HepG2 (cell line): ENCODE results near the gene BIRC5. TPM values are rescaled to one million over a fixed set of nuclear protein-coding genes. Genes with fewer than 3 reads are reported as not detected.

Source experiments
- ATAC-seq: fragments of 200-7000 bp; cut with Tn5 transposase; 3 replicates; pipeline ENCODE4 v1.9.1; 2020; ENCODE audit warnings: mild to moderate bottlenecking, moderate library complexity
- BruUV-seq: library from RNA; stranded (reverse); fragments of 400-500 nt; replicated peaks from 2 replicates; lab custom pipeline; 2021; lab: Mats Ljungman, UMichigan
- CTCF ChIA-PET: fragments of 300-600 bp; formaldehyde crosslinking; extraction: SDS; loops from one replicate; lab custom pipeline; 2021; ENCODE audit warnings: low total read pairs, inconsistent platforms, low intra/inter-chr PET ratio; lab: Yijun Ruan, JAX
- POLR2A ChIA-PET: fragments of 350-600 bp; sonication (Branson Sonifier 250); formaldehyde crosslinking; loops from one replicate; lab custom pipeline; 2020; ENCODE audit warnings: antibody characterized with exemption, inconsistent platforms; lab: Yijun Ruan, JAX
- DNase-seq: peaks from one replicate; pipeline ENCODE4 v3.0.0-alpha.2; 2015; ENCODE audit warnings: low spot score
- FAIRE-seq: peaks from 3 replicates; lab custom pipeline; 2011; peaks lifted over from hg19 to GRCh38; lab: Jason Lieb, UNC
- H2AFZ ChIP-seq: one replicate; pipeline ENCODE4 v1.6.1; 2011; ENCODE audit warnings: low read length, inconsistent platforms
- H3K27ac ChIP-seq: fragments of 300-600 bp; 3 replicates; pipeline ENCODE4 v1.8.0; 2011; ENCODE audit warnings: mixed run types, mild to moderate bottlenecking, mixed read lengths, low read length, inconsistent platforms; ENCODE audit not compliant: insufficient read depth; ENCODE audit errors: extremely low read length
- H3K27me3 ChIP-seq, 2 experiments: fragments of 200-600 bp in 1 of 2; 2 replicates in 1 of 2; 3 replicates in 1 of 2; pipeline versions ENCODE4 v1.6.0 to v1.8.0; 2011; ENCODE audit warnings: low read length in 2 of 2, mild to moderate bottlenecking in 2 of 2, moderate library complexity in 2 of 2, inconsistent platforms in 1 of 2; ENCODE audit not compliant: insufficient read depth in 2 of 2, control insufficient read depth in 1 of 2
- H3K36me3 ChIP-seq, 2 experiments: fragments of 200-600 bp in 1 of 2; replicated peaks in 1 of 2; 2 replicates in 1 of 2; 3 replicates in 1 of 2; pipeline versions ENCODE4 v1.5.1 to v1.8.0; 2011; ENCODE audit warnings: low read length in 2 of 2, inconsistent platforms in 1 of 2; ENCODE audit not compliant: insufficient read depth in 2 of 2, control insufficient read depth in 1 of 2
- H3K4me1 ChIP-seq: 2 replicates; pipeline ENCODE4 v1.5.1; 2012; ENCODE audit warnings: low read length, inconsistent platforms; ENCODE audit not compliant: insufficient read depth
- H3K4me2 ChIP-seq: 2 replicates; pipeline ENCODE4 v1.6.0; 2011; ENCODE audit warnings: low read depth, low read length, inconsistent platforms
- H3K4me3 ChIP-seq, 3 experiments: fragments of 200-600 bp in 1 of 3; sonication (generic), shearing (Covaris generic) in 1 of 3; replicated peaks in 1 of 3; 2 replicates each; pipeline ENCODE4 v1.5.1; 2011 to 2016; ENCODE audit warnings: low read length in 3 of 3, inconsistent platforms in 2 of 3, low read depth in 2 of 3, mild to moderate bottlenecking in 2 of 3, control low read depth in 1 of 3, mixed read lengths in 1 of 3; ENCODE audit not compliant: insufficient read depth in 1 of 3
- H3K79me2 ChIP-seq: one replicate; pipeline ENCODE4 v1.6.1; 2011; ENCODE audit warnings: low read length, inconsistent platforms; ENCODE audit not compliant: insufficient read depth
- H3K9ac ChIP-seq: 2 replicates; pipeline ENCODE4 v1.6.0; 2011; ENCODE audit warnings: mild to moderate bottlenecking, low read depth, low read length, inconsistent platforms; ENCODE audit not compliant: insufficient read depth
- H3K9me3 ChIP-seq: 2 replicates; pipeline ENCODE4 v1.5.1; 2012; ENCODE audit warnings: mild to moderate bottlenecking, low read length
- H4K20me1 ChIP-seq: 2 replicates; pipeline ENCODE4 v1.6.0; 2011; ENCODE audit warnings: inconsistent platforms, mild to moderate bottlenecking, low read length, moderate library complexity; ENCODE audit not compliant: insufficient read depth
- ARID4A ChIP-seq: sonication (generic); formaldehyde crosslinking; IDR thresholded peaks from 2 replicates; pipeline ENCODE4 v1.5.0; 2020; ENCODE audit warnings: mild to moderate bottlenecking, missing genetic modification reagents, borderline replicate concordance
- CCDC6 ChIP-seq: sonication (generic); formaldehyde crosslinking; IDR thresholded peaks from 2 replicates; pipeline ENCODE4 v1.8.1; 2022; ENCODE audit warnings: mild to moderate bottlenecking, missing genetic modification reagents, moderate library complexity
- EED ChIP-seq: sonication (generic); formaldehyde crosslinking; IDR thresholded peaks from 2 replicates; pipeline ENCODE4 v1.5.0; 2020; ENCODE audit warnings: mild to moderate bottlenecking, missing genetic modification reagents
- FOXO1 ChIP-seq: sonication (generic); formaldehyde crosslinking; IDR thresholded peaks from 2 replicates; pipeline ENCODE4 v1.4.0; 2020; ENCODE audit warnings: missing genetic modification reagents
- KLF11 ChIP-seq: IDR thresholded peaks from 2 replicates; pipeline ENCODE4 v1.6.1; 2016; ENCODE audit warnings: missing compliant biosample characterization
- MAX ChIP-seq: IDR thresholded peaks from 2 replicates; pipeline ENCODE4 v1.6.1; 2012; ENCODE audit warnings: inconsistent platforms
- MTF2 ChIP-seq: sonication (generic); formaldehyde crosslinking; IDR thresholded peaks from 2 replicates; pipeline ENCODE4 v1.5.0; 2020; ENCODE audit warnings: missing genetic modification reagents, borderline replicate concordance
- NFRKB ChIP-seq: fragments of 450-650 bp; IDR thresholded peaks from 2 replicates; pipeline ENCODE4 v1.6.1; 2017
- SALL1 ChIP-seq: sonication (generic); formaldehyde crosslinking; IDR thresholded peaks from 2 replicates; pipeline ENCODE4 v1.8.0; 2022; ENCODE audit warnings: mild to moderate bottlenecking, missing genetic modification reagents
- SIN3B ChIP-seq: fragments of 150-350 bp; IDR thresholded peaks from 2 replicates; pipeline ENCODE4 v1.6.1; 2014; ENCODE audit warnings: low read length
- SRF ChIP-seq: IDR thresholded peaks from 2 replicates; pipeline ENCODE4 v1.6.1; 2011; ENCODE audit warnings: mild to moderate bottlenecking, low read depth, low read length, moderate library complexity
- ZBTB8A ChIP-seq: sonication (generic); formaldehyde crosslinking; IDR thresholded peaks from 2 replicates; pipeline ENCODE4 v1.4.0; 2020; ENCODE audit warnings: mild to moderate bottlenecking, low read depth, missing genetic modification reagents, borderline replicate concordance
- ZNF263 ChIP-seq: sonication (generic); formaldehyde crosslinking; IDR thresholded peaks from 2 replicates; pipeline ENCODE4 v1.4.0; 2020; ENCODE audit warnings: missing genetic modification reagents
- WGBS: methylation state at CpG from one replicate; pipeline ENCODE4 v1.1.6; 2017; ENCODE audit warnings: low lambda C conversion rate; 5-methylcytosine and 5-hydroxymethylcytosine counted together
- in situ Hi-C: cut with HindIII; loops from 2 replicates; pipeline ENCODE4 v1.10.0; 2017; ENCODE audit warnings: low pct_unique_long_range_greater_than_20kb; ENCODE audit not compliant: extremely low pct_ligation_motif_present
- intact Hi-C: fragments of 100-400 bp; cut with micrococcal nuclease; formaldehyde crosslinking; loops from one replicate; pipeline ENCODE4 v1.10.0; 2022; ENCODE audit not compliant: unreplicated experiment
- polyA plus RNA-seq, 8 experiments: library from polyadenylated mRNA; depleted of rRNA in 3 of 8; stranded (reverse) in 7 of 8; unstranded in 1 of 8; fragments of >200 nt; fragmentation: Illumina TruSeq in 4 of 8; extraction: Trizol in 4 of 8; gene quantifications; 2 replicates each; pipeline versions ENCODE4 v1.2.1 to v1.2.3, GENCODE V29; 2011 to 2016; ENCODE audit warnings: low read depth in 4 of 8, missing spikeins in 1 of 8, mixed read lengths in 1 of 8; ENCODE audit not compliant: insufficient read depth in 1 of 8
- total RNA-seq, 5 experiments: library from RNA; depleted of rRNA; stranded (reverse); fragments of >200 nt; fragmentation: Illumina TruSeq; extraction: Trizol; gene quantifications; 2 replicates each; pipeline ENCODE4 v1.2.3, GENCODE V29; 2016; ENCODE audit warnings: low read depth in 1 of 5

Gene BIRC5
- total and polyA plus RNA-seq, 2 of the 13 experiments (the other 11 are each of a cell fraction or from before 2014, with no cell fraction given): 30.3 to 135 TPM

- no peak; the same call in 2 of the 3 replicates for ATAC-seq
- no peak overlapping the region for H2AFZ ChIP-seq
- H3K4me2 ChIP-seq: no peak overlapping the region
- no peak overlapping the region for H3K27ac ChIP-seq
- 12% methylated on average over 13 of the region's 13 CpGs for WGBS
- ChIA-PET CTCF (no interaction called here), POLR2A (no interaction called here)
- TF ChIP-seq FOXO1 (no peak), SIN3B (no peak), SRF (no peak), ZBTB8A (CRISPR knock-in tag) (no peak), KLF11 (CRISPR knock-in tag) (no peak), EED (no peak), SALL1 (CRISPR knock-in tag) (no peak), NFRKB (no peak), CCDC6 (CRISPR knock-in tag) (no peak), MAX (peak; percentile 37; the same call in 1 of the 2 replicates), ARID4A (CRISPR knock-in tag) (0 out of 2 replicates have a peak, but pooled peaks have one; percentile 19), ZNF263 (CRISPR knock-in tag) (peak; percentile 68), MTF2 (0 out of 2 replicates have a peak, but pooled peaks have one; percentile 33)
- in situ Hi-C loops: no loop called here
- peaks cover 16 to 59% of the 10 kb centered on the region in 2 experiments for H3K27me3 ChIP-seq
- no peaks in the 10 kb centered on the region for H3K36me3 ChIP-seq
- H3K4me1 ChIP-seq: peaks cover 22% of the 10 kb centered on the region; the same call in 1 of the 2 replicates
- no TSS peak for BruUV-seq
- H3K4me3 ChIP-seq: no peak overlapping the region
- FAIRE-seq: no peak
- no peaks in the 10 kb centered on the region for H3K79me2 ChIP-seq
- DNase-seq: no peak
- H3K9ac ChIP-seq: no peak overlapping the region
- intact Hi-C loops: no loop called here
- no peaks in the 10 kb centered on the region for H4K20me1 ChIP-seq
- H3K9me3 ChIP-seq: no peaks in the 10 kb centered on the region
Measured at GRCh38 chr17:78230252-78230962, 16.4 kb downstream of the BIRC5 start.
